CD4-positive, alpha-beta T cell (primary cell): ENCODE results near the gene PEX13. TPM values are rescaled to one million over a fixed set of nuclear protein-coding genes. Genes with fewer than 3 reads are reported as not detected.

Source experiments
- ATAC-seq: fragments of 200-7000 bp; cut with Tn5 transposase; one replicate; pipeline ENCODE4 v1.10.0; 2022; ENCODE audit warnings: mild to moderate bottlenecking; ENCODE audit not compliant: poor library complexity
- CTCF ChIA-PET: fragments of 350-600 bp; sonication (Branson Sonifier 250); formaldehyde crosslinking; loops from one replicate; lab custom pipeline; 2021; ENCODE audit warnings: antibody characterized with exemption, inconsistent platforms; lab: Charles Lee
- POLR2A ChIA-PET: fragments of 350-600 bp; sonication (Branson Sonifier 250); formaldehyde crosslinking; loops from one replicate; lab custom pipeline; 2021; ENCODE audit warnings: antibody characterized with exemption, inconsistent platforms; lab: Charles Lee
- DNase-seq, 14 experiments: peaks; one replicate each; pipeline ENCODE4 v3.0.0-alpha.2; 2013 to 2020; ENCODE audit warnings: mixed read lengths in 2 of 14
- H3K27ac ChIP-seq, 2 donors: one replicate each; pipeline versions ENCODE4 v1.5.1 to v1.7.0; 2013; ENCODE audit warnings: low read length in 2 of 2, low read depth in 1 of 2, mild to moderate bottlenecking in 1 of 2
- H3K27me3 ChIP-seq, 2 experiments: 1 replicate in 1 of 2; 2 replicates in 1 of 2; pipeline versions ENCODE4 v1.6.1 to v1.7.0; 2013; ENCODE audit warnings: low read length in 2 of 2, control low read depth in 1 of 2, mild to moderate bottlenecking in 1 of 2, moderate library complexity in 1 of 2; ENCODE audit not compliant: insufficient read depth in 2 of 2, control insufficient read depth in 1 of 2
- H3K36me3 ChIP-seq: one replicate; pipeline ENCODE4 v1.6.1; 2013; ENCODE audit warnings: low read length, control low read depth; ENCODE audit not compliant: insufficient read depth
- H3K4me1 ChIP-seq: one replicate; pipeline ENCODE4 v1.6.1; 2013; ENCODE audit warnings: low read length, control low read depth; ENCODE audit not compliant: insufficient read depth
- H3K4me3 ChIP-seq: one replicate; pipeline ENCODE4 v1.5.1; 2013; ENCODE audit warnings: mild to moderate bottlenecking, low read length, moderate library complexity
- H3K9me3 ChIP-seq, 2 experiments: 1 replicate in 1 of 2; 2 replicates in 1 of 2; pipeline versions ENCODE4 v1.6.1 to v1.7.0; 2013; ENCODE audit warnings: low read length in 2 of 2, mild to moderate bottlenecking in 2 of 2, control low read depth in 1 of 2, moderate library complexity in 1 of 2; ENCODE audit not compliant: control insufficient read depth in 1 of 2, insufficient read depth in 1 of 2
- H3K27ac Mint-ChIP-seq: one replicate; pipeline ENCODE4 v1.8.0; 2020; ENCODE audit warnings: mixed read lengths
- H3K27me3 Mint-ChIP-seq: one replicate; pipeline ENCODE4 v1.8.0; 2021; ENCODE audit warnings: mixed read lengths
- H3K36me3 Mint-ChIP-seq: one replicate; pipeline ENCODE4 v1.8.0; 2021; ENCODE audit warnings: low read depth, mixed read lengths
- H3K4me1 Mint-ChIP-seq: one replicate; pipeline ENCODE4 v1.8.0; 2021; ENCODE audit warnings: low read depth, mixed read lengths
- H3K4me3 Mint-ChIP-seq: one replicate; pipeline ENCODE4 v1.8.0; 2020; ENCODE audit warnings: mild to moderate bottlenecking, mixed read lengths
- H3K9me3 Mint-ChIP-seq: one replicate; pipeline ENCODE4 v1.8.0; 2020; ENCODE audit warnings: mixed read lengths
- CTCF ChIP-seq: fragments of 200-600 bp; IDR thresholded peaks from one replicate; pipeline ENCODE4 v1.8.0; 2022; ENCODE audit warnings: antibody characterized with exemption, mild to moderate bottlenecking
- intact Hi-C, 2 experiments: fragments of 100-400 bp; cut with DNase I in 1 of 2; cut with micrococcal nuclease in 1 of 2; formaldehyde crosslinking; loops; one replicate each; pipeline versions ENCODE4 v1.15.1 to v1.9.0; 2023 to 2025; cut with DNase I, micrococcal nuclease
- total RNA-seq, 174 experiments: library from RNA in 2 of 174; stranded (reverse) in 2 of 174; gene quantifications; one replicate each; pipeline ENCODE4 v1.2.3 and lab custom pipeline; 2021 to 2026

The PEX13 gene
- total RNA-seq, 2 experiments from 2014 or later = 8.6 to 12.2 TPM

- ATAC-seq = no peak
- peaks cover 44% of the 10 kb centered on the region for H3K4me1 Mint-ChIP-seq
- POLR2A ChIA-PET = interaction anchor here (2.4 kb wide), 1 partner anchor 134 kb away, joined by 11 read pairs; the partner anchor contains the start of gene REL
Measured at GRCh38 chr2:61015976-61016375, 1.5 kb upstream of the PEX13 start.

GRCh38 chr2:61016392-61017002, 1.0 kb upstream of the PEX13 start:
- intact Hi-C loops = loop anchor here (1.0 to 10.0 kb wide), 4 partner anchors 49 to 129 kb away; partner anchors contain the start of gene SANBR (in 2 of the 2)
- H3K27me3 Mint-ChIP-seq = no peaks in the 10 kb centered on the region
- peaks cover 45% of the 10 kb centered on the region for H3K4me1 Mint-ChIP-seq
- TF ChIP-seq CTCF = no peak
- H3K36me3 Mint-ChIP-seq = peaks cover 24% of the 10 kb centered on the region
- Histone ChIP-seq H3K27ac (peak overlapping the region; percentile 71 to 85), H3K4me1 (peaks cover 10% of the 10 kb centered on the region), H3K27me3 (no peaks in the 10 kb centered on the region), H3K36me3 (peaks cover 5% of the 10 kb centered on the region), H3K4me3 (peak overlapping the region; percentile 64), H3K9me3 (no peaks in the 10 kb centered on the region)
- ChIA-PET CTCF (interaction anchor here (2.0 kb wide), 1 partner anchor 211 kb away, joined by 4 read pairs; no protein-coding TSS in a partner anchor), POLR2A (interaction anchor here (1.5 to 2.4 kb wide), 4 partner anchors 51 to 260 kb away, joined by 3 to 11 read pairs (median 9); partner anchors contain the start of genes PAPOLG and REL)
- DNase-seq = peak in 1 of 14 experiments; percentile 2
- ATAC-seq = peak; percentile 4
- peak overlapping the region; percentile 89 for H3K27ac Mint-ChIP-seq
- no peaks in the 10 kb centered on the region for H3K9me3 Mint-ChIP-seq
- H3K4me3 Mint-ChIP-seq = peak overlapping the region; percentile 100

More at GRCh38 chr2:61015976-61016375, 1.5 kb upstream of the PEX13 start:
- CTCF ChIA-PET = interaction anchor here (2.0 kb wide), 1 partner anchor 211 kb away, joined by 4 read pairs; no protein-coding TSS in a partner anchor
- Mint-ChIP-seq H3K27me3 (no peaks in the 10 kb centered on the region), H3K36me3 (peaks cover 22% of the 10 kb centered on the region), H3K27ac (peak overlapping the region; percentile 89), H3K4me3 (peak overlapping the region; percentile 100), H3K9me3 (no peaks in the 10 kb centered on the region)
- H3K9me3 ChIP-seq = no peaks in the 10 kb centered on the region
- H3K4me3 ChIP-seq = peak overlapping the region; percentile 64
- H3K36me3 ChIP-seq = peaks cover under 1% of the 10 kb centered on the region
- no peak for TF ChIP-seq CTCF
- no peaks in the 10 kb centered on the region for H3K27me3 ChIP-seq
- H3K4me1 ChIP-seq = peaks cover 5% of the 10 kb centered on the region
- intact Hi-C loops = loop anchor here in 1 of 2 experiments (5.0 to 10.0 kb wide), 3 partner anchors 51 to 129 kb away; partner anchors contain the start of gene SANBR
- no peak for DNase-seq
- H3K27ac ChIP-seq = no peak overlapping the region

- H3K4me1 Mint-ChIP-seq = peaks cover 47% of the 10 kb centered on the region
- no peaks in the 10 kb centered on the region for H3K9me3 ChIP-seq
- H3K27me3 Mint-ChIP-seq = no peaks in the 10 kb centered on the region
- H3K27ac ChIP-seq = peak overlapping the region; percentile 71 to 85
- H3K36me3 ChIP-seq = peaks cover 5% of the 10 kb centered on the region
- peak overlapping the region; percentile 100 for H3K4me3 Mint-ChIP-seq
- peak overlapping the region; percentile 89 for H3K27ac Mint-ChIP-seq
- DNase-seq = peak; percentile 39 to 83 (median 58)
- POLR2A ChIA-PET = interaction anchor here (1.2 to 2.4 kb wide), 5 partner anchors 10 to 261 kb away, joined by 3 to 11 read pairs (median 7); partner anchors contain the start of genes PAPOLG and REL
- no peaks in the 10 kb centered on the region for H3K9me3 Mint-ChIP-seq
- no peak for TF ChIP-seq CTCF
- peak; percentile 73 for ATAC-seq
- peaks cover 29% of the 10 kb centered on the region for H3K36me3 Mint-ChIP-seq
- H3K4me3 ChIP-seq = peak overlapping the region; percentile 64
- peaks cover 10% of the 10 kb centered on the region for H3K4me1 ChIP-seq
- H3K27me3 ChIP-seq = no peaks in the 10 kb centered on the region
- CTCF ChIA-PET = interaction anchor here (2.0 kb wide), 1 partner anchor 212 kb away, joined by 4 read pairs; no protein-coding TSS in a partner anchor
- intact Hi-C loops = loop anchor here (1.0 to 10.0 kb wide), 4 partner anchors 48 to 130 kb away; partner anchors contain the start of gene SANBR (in 2 of the 2)
Measured at GRCh38 chr2:61017003-61017555, 441 bp upstream of the PEX13 start.
